Upper lobe of left lung (tissue), 4 donors: ENCODE measurements around the gene LIPT2.

ENCODE experiments used
- CTCF ChIP-seq, 6 experiments: fragments of 450-650 bp in 4 of 6; fragments of 200-600 bp in 2 of 6; sonication (generic) in 2 of 6; IDR thresholded peaks; one replicate each; pipeline ENCODE4 v1.5.1; 2016 to 2019; ENCODE audit warnings: antibody characterized with exemption in 6 of 6
- EP300 ChIP-seq, 4 donors: sonication (generic); formaldehyde crosslinking; IDR thresholded peaks; one replicate each; pipeline ENCODE4 v1.5.1; 2017; ENCODE audit warnings: antibody characterized with exemption in 4 of 4, control low read depth in 2 of 4
- POLR2A ChIP-seq, 4 donors: fragments of 450-650 bp; IDR thresholded peaks; one replicate each; pipeline ENCODE4 v1.5.1; 2016 to 2017; ENCODE audit warnings: antibody characterized with exemption in 4 of 4, mild to moderate bottlenecking in 2 of 4

GRCh38 chr11:74492084-74492483 lies 1.4 kb downstream of the LIPT2 start:
- TF ChIP-seq CTCF (IDR thresholded peaks at IDR 0.05) = no peak
- no peak for TF ChIP-seq EP300 (IDR thresholded peaks at IDR 0.05)
- no peak for TF ChIP-seq POLR2A (IDR thresholded peaks at IDR 0.05)
